ENCODE measurements around the gene RNF44.

Gene RNF44

GRCh38 chr5:176526462-176526861 lies 10.7 kb downstream of the RNF44 start:
- Histone ChIP-seq H3K36me3 (ENCODE audit: control insufficient read depth, insufficient read depth, low read length) (peaks cover 32% of the 10 kb centered on the region), H3K4me3 (replicated peaks; ENCODE audit: low read depth, low read length) (no peak overlapping the region), H3K27me3 (replicated peaks; ENCODE audit: control insufficient read depth, insufficient read depth, low read length) (no peaks in the 10 kb centered on the region)
- DNase-seq (ENCODE audit: extremely low read depth, insufficient read length), result no peak
- TF ChIP-seq CTCF (IDR thresholded peaks at IDR 0.05; ENCODE audit: insufficient read depth, low read length, poor library complexity, severe bottlenecking), result no peak

- DNase-seq (ENCODE audit: extremely low read depth, insufficient read length), result no peak
- peaks cover 26% of the 10 kb centered on the region for H3K36me3 ChIP-seq (ENCODE audit: control insufficient read depth, insufficient read depth, low read length)
- TF ChIP-seq CTCF (IDR thresholded peaks at IDR 0.05; ENCODE audit: insufficient read depth, low read length, poor library complexity, severe bottlenecking), result no peak
- no peak overlapping the region for H3K4me3 ChIP-seq (replicated peaks; ENCODE audit: low read depth, low read length)
- H3K27me3 ChIP-seq (replicated peaks; ENCODE audit: control insufficient read depth, insufficient read depth, low read length), result no peaks in the 10 kb centered on the region
These were observed 11.5 kb downstream of the RNF44 start for GRCh38 chr5:176525677-176526076.

GRCh38 chr5:176524987-176525386 lies 12.2 kb downstream of the RNF44 start:
- no peak for DNase-seq (ENCODE audit: extremely low read depth, insufficient read length)

GRCh38 chr5:176524138-176524537 lies 13.1 kb downstream of the RNF44 start:
- peaks cover 16% of the 10 kb centered on the region for H3K36me3 ChIP-seq (ENCODE audit: control insufficient read depth, insufficient read depth, low read length)
- no peak for DNase-seq (ENCODE audit: extremely low read depth, insufficient read length)
- H3K27me3 ChIP-seq (replicated peaks; ENCODE audit: control insufficient read depth, insufficient read depth, low read length), result no peaks in the 10 kb centered on the region
- TF ChIP-seq CTCF (IDR thresholded peaks at IDR 0.05; ENCODE audit: insufficient read depth, low read length, poor library complexity, severe bottlenecking), result no peak
- no peak overlapping the region for H3K4me3 ChIP-seq (replicated peaks; ENCODE audit: low read depth, low read length)

More at GRCh38 chr5:176524987-176525386, 12.2 kb downstream of the RNF44 start:
- Histone ChIP-seq H3K36me3 (ENCODE audit: control insufficient read depth, insufficient read depth, low read length) (peaks cover 23% of the 10 kb centered on the region), H3K27me3 (replicated peaks; ENCODE audit: control insufficient read depth, insufficient read depth, low read length) (no peaks in the 10 kb centered on the region), H3K4me3 (replicated peaks; ENCODE audit: low read depth, low read length) (no peak overlapping the region)
- no peak for TF ChIP-seq CTCF (IDR thresholded peaks at IDR 0.05; ENCODE audit: insufficient read depth, low read length, poor library complexity, severe bottlenecking)

- no peak for TF ChIP-seq CTCF (IDR thresholded peaks at IDR 0.05; ENCODE audit: insufficient read depth, low read length, poor library complexity, severe bottlenecking)
- no peak for DNase-seq (ENCODE audit: extremely low read depth, insufficient read length)
- Histone ChIP-seq H3K27me3 (replicated peaks; ENCODE audit: control insufficient read depth, insufficient read depth, low read length) (no peaks in the 10 kb centered on the region), H3K36me3 (ENCODE audit: control insufficient read depth, insufficient read depth, low read length) (no peaks in the 10 kb centered on the region), H3K4me3 (replicated peaks; ENCODE audit: low read depth, low read length) (no peak overlapping the region)
These were observed 15.4 kb downstream of the RNF44 start for GRCh38 chr5:176521699-176522263.

- Histone ChIP-seq H3K27me3 (replicated peaks; ENCODE audit: control insufficient read depth, insufficient read depth, low read length) (no peaks in the 10 kb centered on the region), H3K36me3 (ENCODE audit: control insufficient read depth, insufficient read depth, low read length) (no peaks in the 10 kb centered on the region), H3K4me3 (replicated peaks; ENCODE audit: low read depth, low read length) (no peak overlapping the region)
- TF ChIP-seq CTCF (IDR thresholded peaks at IDR 0.05; ENCODE audit: insufficient read depth, low read length, poor library complexity, severe bottlenecking), result no peak
- DNase-seq (ENCODE audit: extremely low read depth, insufficient read length), result no peak
These were observed 15.9 kb downstream of the RNF44 start for GRCh38 chr5:176521286-176521685.
